ENCODE measurements around the gene TMEM222.
A peak's percentile ranks its signal among the peaks of the same experiment; 100 is the strongest.

TMEM222 gene

DNA sequence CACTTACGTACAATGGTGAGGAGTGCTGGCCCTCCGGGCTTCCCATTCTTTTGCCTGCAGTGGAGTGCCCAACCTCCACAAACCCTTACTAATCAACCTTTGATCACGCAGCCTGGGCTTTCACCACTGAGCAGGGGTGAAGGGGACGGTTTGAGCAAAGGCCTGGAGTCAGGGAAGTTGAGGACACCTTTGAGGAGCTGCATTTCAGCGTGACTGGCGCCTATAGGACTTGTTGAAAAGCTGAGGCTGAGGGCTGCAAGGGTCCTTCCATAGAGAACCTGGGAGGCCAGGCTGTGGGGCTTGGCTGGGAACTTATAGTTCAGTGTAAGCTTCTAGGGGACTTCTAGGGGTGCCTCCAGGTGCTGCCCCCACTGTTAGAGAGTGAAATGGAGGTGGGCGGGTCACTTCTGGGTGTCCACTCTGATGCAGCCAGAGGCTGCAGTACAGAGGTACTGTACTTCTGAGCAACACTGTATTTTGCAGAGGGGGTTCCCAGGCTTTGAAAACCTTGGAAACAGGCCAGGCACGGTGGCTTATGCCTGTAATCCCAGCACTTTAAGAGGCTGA lies 29.7 kb downstream of the TMEM222 start:
- no peak overlapping the region for H3K4me3 ChIP-seq (ENCODE audit: control insufficient read depth in 1 of 7, extremely low read depth in 1 of 7, insufficient read depth in 4 of 7, low read depth in 2 of 7, low read length in 6 of 7)
- no peaks in the 10 kb centered on the region for H3K9me3 ChIP-seq (ENCODE audit: control extremely low read depth in 1 of 5, control insufficient read depth in 4 of 5, insufficient read depth in 2 of 5, low read depth in 1 of 5, low read length in 4 of 5)
- WGBS (ENCODE audit: insufficient coverage): 88% methylated on average over 3 of the region's 8 CpGs
- peaks cover 0 to 57% (median 21%) of the 10 kb centered on the region in 4 experiments for H3K36me3 ChIP-seq (ENCODE audit: control insufficient read depth in 4 of 4, insufficient read depth in 4 of 4, low read length in 3 of 4)
- H3K27ac ChIP-seq (ENCODE audit: insufficient read depth in 1 of 2, low read depth in 1 of 2, low read length in 2 of 2, poor library complexity in 1 of 2, severe bottlenecking in 2 of 2): no peak overlapping the region
- H3K27me3 ChIP-seq (replicated peaks in 2 of 5; ENCODE audit: control insufficient read depth in 4 of 5, insufficient read depth in 5 of 5, low read length in 4 of 5): no peaks in the 10 kb centered on the region
- peaks cover 0 to 13% (median 5%) of the 10 kb centered on the region in 4 experiments for H3K4me1 ChIP-seq (ENCODE audit: control extremely low read depth in 1 of 4, control insufficient read depth in 4 of 4, insufficient read depth in 4 of 4, low read length in 3 of 4)
- CTCF ChIA-PET: interaction anchor here (0.8 to 10.3 kb wide), 4 partner anchors 7 to 36 kb away, joined by 3 to 102 read pairs (median 6); partner anchors contain the start of gene SYTL1
- POLR2A ChIA-PET: no interaction called here
- DNase-seq: no peak

DNA sequence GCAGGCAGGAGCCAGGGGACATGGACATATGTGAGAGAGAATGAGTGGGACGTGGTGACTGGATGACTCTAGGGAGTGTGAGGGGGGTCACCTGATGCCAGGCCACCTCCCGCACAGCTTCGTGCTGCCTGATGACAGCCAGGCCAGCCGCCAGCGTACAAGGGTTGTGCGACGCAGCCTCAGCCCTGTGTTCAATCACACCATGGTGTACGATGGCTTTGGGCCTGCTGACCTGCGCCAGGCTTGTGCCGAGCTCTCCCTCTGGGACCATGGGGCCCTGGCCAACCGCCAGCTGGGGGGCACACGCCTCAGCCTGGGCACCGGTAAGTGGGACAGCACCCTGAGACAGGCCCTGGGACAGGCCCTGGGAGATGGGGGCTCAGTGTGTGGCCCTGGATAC lies 31.2 kb downstream of the TMEM222 start:
- ChIA-PET POLR2A (no interaction called here), CTCF (interaction anchor here (0.8 to 10.3 kb wide), 5 partner anchors 9 to 41 kb away, joined by 3 to 102 read pairs (median 4); partner anchors contain the start of genes FCN3 and SYTL1)
- H3K4me1 ChIP-seq (ENCODE audit: control extremely low read depth in 1 of 4, control insufficient read depth in 4 of 4, insufficient read depth in 4 of 4, low read length in 3 of 4): peaks cover 0 to 27% (median 16%) of the 10 kb centered on the region in 4 experiments
- H3K27me3 ChIP-seq (replicated peaks in 2 of 5; ENCODE audit: control insufficient read depth in 4 of 5, insufficient read depth in 5 of 5, low read length in 4 of 5): no peaks in the 10 kb centered on the region
- no peak for DNase-seq
- WGBS (ENCODE audit: insufficient coverage): 96% methylated on average over 13 of the region's 13 CpGs
- H3K36me3 ChIP-seq (ENCODE audit: control insufficient read depth in 4 of 4, insufficient read depth in 4 of 4, low read length in 3 of 4): peaks cover 0 to 50% (median 16%) of the 10 kb centered on the region in 4 experiments
- H3K9me3 ChIP-seq (ENCODE audit: control extremely low read depth in 1 of 5, control insufficient read depth in 4 of 5, insufficient read depth in 2 of 5, low read depth in 1 of 5, low read length in 4 of 5): no peaks in the 10 kb centered on the region
- H3K27ac ChIP-seq (ENCODE audit: insufficient read depth in 1 of 2, low read depth in 1 of 2, low read length in 2 of 2, poor library complexity in 1 of 2, severe bottlenecking in 2 of 2): no peak overlapping the region
- H3K4me3 ChIP-seq (ENCODE audit: control insufficient read depth in 1 of 7, extremely low read depth in 1 of 7, insufficient read depth in 4 of 7, low read depth in 2 of 7, low read length in 6 of 7): no peak overlapping the region

DNA sequence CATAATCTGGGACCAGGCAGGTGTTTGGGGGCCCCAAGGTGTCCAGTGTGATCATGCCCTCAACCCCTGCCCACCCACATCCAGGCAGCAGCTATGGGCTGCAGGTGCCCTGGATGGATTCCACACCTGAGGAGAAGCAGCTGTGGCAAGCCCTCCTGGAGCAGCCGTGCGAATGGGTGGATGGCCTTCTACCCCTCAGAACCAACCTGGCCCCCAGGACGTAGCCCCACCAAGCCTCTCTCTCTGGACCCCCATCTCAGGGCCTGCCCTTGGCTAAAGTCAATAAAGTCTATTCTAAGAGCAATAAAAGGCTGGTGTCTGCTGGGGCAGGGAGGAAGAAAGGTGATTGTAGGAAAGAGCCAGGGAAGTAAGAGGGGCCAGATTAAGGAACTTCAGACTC lies 31.7 kb downstream of the TMEM222 start:
- peaks cover 0 to 26% (median 16%) of the 10 kb centered on the region in 4 experiments for H3K4me1 ChIP-seq (ENCODE audit: control extremely low read depth in 1 of 4, control insufficient read depth in 4 of 4, insufficient read depth in 4 of 4, low read length in 3 of 4)
- peaks cover 0 to 50% (median 16%) of the 10 kb centered on the region in 4 experiments for H3K36me3 ChIP-seq (ENCODE audit: control insufficient read depth in 4 of 4, insufficient read depth in 4 of 4, low read length in 3 of 4)
- DNase-seq: no peak
- no peak overlapping the region for H3K27ac ChIP-seq (ENCODE audit: insufficient read depth in 1 of 2, low read depth in 1 of 2, low read length in 2 of 2, poor library complexity in 1 of 2, severe bottlenecking in 2 of 2)
- H3K4me3 ChIP-seq (ENCODE audit: control insufficient read depth in 1 of 7, extremely low read depth in 1 of 7, insufficient read depth in 4 of 7, low read depth in 2 of 7, low read length in 6 of 7): no peak overlapping the region
- CTCF ChIA-PET: interaction anchor here (0.8 to 10.3 kb wide), 7 partner anchors 9 to 57 kb away, joined by 3 to 102 read pairs (median 4); partner anchors contain the start of gene SYTL1
- no peaks in the 10 kb centered on the region for H3K9me3 ChIP-seq (ENCODE audit: control extremely low read depth in 1 of 5, control insufficient read depth in 4 of 5, insufficient read depth in 2 of 5, low read depth in 1 of 5, low read length in 4 of 5)
- no peaks in the 10 kb centered on the region for H3K27me3 ChIP-seq (replicated peaks in 2 of 5; ENCODE audit: control insufficient read depth in 4 of 5, insufficient read depth in 5 of 5, low read length in 4 of 5)
- POLR2A ChIA-PET: no interaction called here
- no CpG with 5 or more reads among the region's 3 CpGs for WGBS (ENCODE audit: insufficient coverage)

GRCh38 chr1:27355683-27356082 lies 33.7 kb downstream of the TMEM222 start:
- POLR2A ChIA-PET: interaction anchor here (1.4 kb wide), 1 partner anchor 10 kb away, joined by 5 read pairs; no protein-coding TSS in a partner anchor
- no peak overlapping the region for H3K27ac ChIP-seq (ENCODE audit: insufficient read depth in 1 of 2, low read depth in 1 of 2, low read length in 2 of 2, poor library complexity in 1 of 2, severe bottlenecking in 2 of 2)
- no peaks in the 10 kb centered on the region for H3K9me3 ChIP-seq (ENCODE audit: control extremely low read depth in 1 of 5, control insufficient read depth in 4 of 5, insufficient read depth in 2 of 5, low read depth in 1 of 5, low read length in 4 of 5)
- CTCF ChIA-PET: interaction anchor here (0.8 to 10.3 kb wide), 11 partner anchors 12 to 56 kb away, joined by 3 to 102 read pairs (median 4); partner anchors contain the start of genes GPR3, MAP3K6 and SYTL1
- no peaks in the 10 kb centered on the region for H3K27me3 ChIP-seq (replicated peaks in 2 of 5; ENCODE audit: control insufficient read depth in 4 of 5, insufficient read depth in 5 of 5, low read length in 4 of 5)
- peaks cover 0 to 36% (median 11%) of the 10 kb centered on the region in 4 experiments for H3K36me3 ChIP-seq (ENCODE audit: control insufficient read depth in 4 of 4, insufficient read depth in 4 of 4, low read length in 3 of 4)
- WGBS (ENCODE audit: insufficient coverage): 96% methylated on average over 4 of the region's 5 CpGs
- no peak for DNase-seq
- peaks cover 0 to 30% (median 18%) of the 10 kb centered on the region in 4 experiments for H3K4me1 ChIP-seq (ENCODE audit: control extremely low read depth in 1 of 4, control insufficient read depth in 4 of 4, insufficient read depth in 4 of 4, low read length in 3 of 4)
- no peak overlapping the region for H3K4me3 ChIP-seq (ENCODE audit: control insufficient read depth in 1 of 7, extremely low read depth in 1 of 7, insufficient read depth in 4 of 7, low read depth in 2 of 7, low read length in 6 of 7)

- Histone ChIP-seq H3K36me3 (ENCODE audit: control insufficient read depth in 4 of 4, insufficient read depth in 4 of 4, low read length in 3 of 4) (peaks cover 0 to 30% (median 8%) of the 10 kb centered on the region in 4 experiments), H3K4me1 (ENCODE audit: control extremely low read depth in 1 of 4, control insufficient read depth in 4 of 4, insufficient read depth in 4 of 4, low read length in 3 of 4) (peaks cover 0 to 33% (median 19%) of the 10 kb centered on the region in 4 experiments), H3K27ac (ENCODE audit: insufficient read depth in 1 of 2, low read depth in 1 of 2, low read length in 2 of 2, poor library complexity in 1 of 2, severe bottlenecking in 2 of 2) (no peak overlapping the region), H3K27me3 (replicated peaks in 2 of 5; ENCODE audit: control insufficient read depth in 4 of 5, insufficient read depth in 5 of 5, low read length in 4 of 5) (no peaks in the 10 kb centered on the region), H3K9me3 (ENCODE audit: control extremely low read depth in 1 of 5, control insufficient read depth in 4 of 5, insufficient read depth in 2 of 5, low read depth in 1 of 5, low read length in 4 of 5) (no peaks in the 10 kb centered on the region), H3K4me3 (ENCODE audit: control insufficient read depth in 1 of 7, extremely low read depth in 1 of 7, insufficient read depth in 4 of 7, low read depth in 2 of 7, low read length in 6 of 7) (peak overlapping the region in 1 of 7 experiments; percentile 73)
- 96% methylated on average over 13 of the region's 13 CpGs for WGBS (ENCODE audit: insufficient coverage)
- ChIA-PET POLR2A (interaction anchor here (0.6 to 1.4 kb wide), 2 partner anchors 9 to 40 kb away, joined by 3 to 5 read pairs; no protein-coding TSS in a partner anchor), CTCF (interaction anchor here (0.8 to 10.3 kb wide), 11 partner anchors 12 to 57 kb away, joined by 3 to 102 read pairs (median 6); partner anchors contain the start of genes GPR3, MAP3K6 and SYTL1)
- DNase-seq: peak in 2 of 3 donors; percentile 38 to 61
These were observed 34.3 kb downstream of the TMEM222 start for GRCh38 chr1:27356277-27356618.

- no peak overlapping the region for H3K27ac ChIP-seq (ENCODE audit: insufficient read depth in 1 of 2, low read depth in 1 of 2, low read length in 2 of 2, poor library complexity in 1 of 2, severe bottlenecking in 2 of 2)
- H3K9me3 ChIP-seq (ENCODE audit: control extremely low read depth in 1 of 5, control insufficient read depth in 4 of 5, insufficient read depth in 2 of 5, low read depth in 1 of 5, low read length in 4 of 5): no peaks in the 10 kb centered on the region
- CTCF ChIA-PET: interaction anchor here (0.5 to 10.3 kb wide), 23 partner anchors 8 to 1024 kb away, joined by 3 to 102 read pairs (median 6); partner anchors contain the start of genes GPR3, MAP3K6 and SYTL1
- WGBS (ENCODE audit: insufficient coverage): 87% methylated on average over 36 of the region's 37 CpGs
- H3K4me3 ChIP-seq (ENCODE audit: control insufficient read depth in 1 of 7, extremely low read depth in 1 of 7, insufficient read depth in 4 of 7, low read depth in 2 of 7, low read length in 6 of 7): peak overlapping the region in 3 of 7 experiments; percentile 19 to 73 (median 57)
- DNase-seq: peak in 2 of 3 donors; percentile 15 to 22
- POLR2A ChIA-PET: interaction anchor here (0.6 to 1.4 kb wide), 7 partner anchors 9 to 304 kb away, joined by 3 to 5 read pairs (median 3); partner anchors contain the start of gene SYTL1
- H3K27me3 ChIP-seq (replicated peaks in 2 of 5; ENCODE audit: control insufficient read depth in 4 of 5, insufficient read depth in 5 of 5, low read length in 4 of 5): no peaks in the 10 kb centered on the region
- H3K4me1 ChIP-seq (ENCODE audit: control extremely low read depth in 1 of 4, control insufficient read depth in 4 of 4, insufficient read depth in 4 of 4, low read length in 3 of 4): peaks cover 0 to 33% (median 19%) of the 10 kb centered on the region in 4 experiments
- peaks cover 0 to 25% (median 7%) of the 10 kb centered on the region in 4 experiments for H3K36me3 ChIP-seq (ENCODE audit: control insufficient read depth in 4 of 4, insufficient read depth in 4 of 4, low read length in 3 of 4)
These were observed 34.8 kb downstream of the TMEM222 start for GRCh38 chr1:27356619-27357280.

Data from common myeloid progenitor, CD34-positive (primary cell).